SU-DHL-6 (cell line): ENCODE measurements around the gene COP1.
"Not testable (repeated sequence)": the region's sequence is repeated elsewhere in the genome, so short reads cannot be mapped to it uniquely, and the experiment has no call there.

Experiments used
- H2AFZ ChIP-seq: fragments of 200-600 bp; sonication (generic); 2 replicates; pipeline ENCODE4 v1.6.1; 2014; ENCODE audit warnings: low read depth, mild to moderate bottlenecking, moderate library complexity, mixed read lengths, antibody characterized with exemption, low read length; ENCODE audit not compliant: severe bottlenecking
- H3F3A ChIP-seq: fragments of 200-600 bp; shearing (Covaris generic); 2 replicates; pipeline ENCODE4 v1.6.0; 2016; ENCODE audit warnings: antibody characterized with exemption, mild to moderate bottlenecking; ENCODE audit not compliant: insufficient read depth
- H3K27ac ChIP-seq: fragments of 200-600 bp; sonication (generic); 2 replicates; pipeline ENCODE4 v1.5.1; 2016; ENCODE audit warnings: low read depth, mild to moderate bottlenecking, low read length, moderate library complexity, mixed read lengths
- H3K27me3 ChIP-seq: fragments of 200-600 bp; sonication (generic), shearing (Covaris generic); 2 replicates; pipeline ENCODE4 v1.6.0; 2014; ENCODE audit warnings: mild to moderate bottlenecking, low read length
- H3K36me3 ChIP-seq: fragments of 200-600 bp; sonication (generic); 2 replicates; pipeline ENCODE4 v1.6.1; 2014; ENCODE audit warnings: mild to moderate bottlenecking, low read length, mixed read lengths
- H3K4me2 ChIP-seq: fragments of 300-600, 200-600 bp; shearing (Covaris generic), sonication (generic); 2 replicates; pipeline ENCODE4 v1.6.0; 2014; ENCODE audit warnings: low read length, low read depth, mild to moderate bottlenecking; ENCODE audit not compliant: poor library complexity, severe bottlenecking
- H3K4me3 ChIP-seq: fragments of 200-600 bp; sonication (generic); 2 replicates; pipeline ENCODE4 v1.5.1; 2014; ENCODE audit warnings: antibody characterized with exemption, low read length, mild to moderate bottlenecking, mixed read lengths; ENCODE audit not compliant: insufficient read depth, poor library complexity, severe bottlenecking
- H3K79me2 ChIP-seq: fragments of 200-600 bp; sonication (generic); 2 replicates; pipeline ENCODE4 v1.6.1; 2014; ENCODE audit warnings: mild to moderate bottlenecking, low read length, moderate library complexity; ENCODE audit not compliant: insufficient read depth
- H3K9ac ChIP-seq: fragments of 200-600 bp; sonication (generic); 2 replicates; pipeline ENCODE4 v1.7.0; 2014; ENCODE audit warnings: mild to moderate bottlenecking, low read length
- H3K9me2 ChIP-seq: fragments of 200-600 bp; sonication (generic); replicated peaks from 2 replicates; pipeline ENCODE4 v1.6.1; 2014; ENCODE audit warnings: low read length; ENCODE audit not compliant: insufficient read depth
- H3K9me3 ChIP-seq: fragments of 200-600 bp; sonication (generic); 2 replicates; pipeline ENCODE4 v1.6.1; 2014; ENCODE audit warnings: low read length, mixed read lengths; ENCODE audit not compliant: insufficient read depth
- H4K20me1 ChIP-seq: fragments of 200-600 bp; sonication (generic); 2 replicates; pipeline ENCODE4 v1.6.1; 2014; ENCODE audit warnings: low read depth, mild to moderate bottlenecking, antibody characterized with exemption, low read length, moderate library complexity, mixed read lengths
- CTCF ChIP-seq: fragments of 200-600 bp; sonication (generic); IDR thresholded peaks from one replicate; pipeline ENCODE4 v1.5.1; 2017; ENCODE audit warnings: antibody characterized with exemption, mild to moderate bottlenecking, low read length, moderate library complexity; ENCODE audit not compliant: insufficient read depth, poor library complexity, severe bottlenecking
- EZH2phosphoT487 ChIP-seq: fragments of 200-600 bp; sonication (generic), shearing (Covaris generic); conservative IDR thresholded peaks from 2 replicates; pipeline ENCODE4 v1.6.1; 2018; ENCODE audit warnings: mild to moderate bottlenecking, antibody characterized with exemption, low read length, moderate library complexity, mixed read lengths

The COP1 gene

GRCh38 chr1:176022574-176022973, 184.5 kb downstream of the COP1 start:
- Histone ChIP-seq H2AFZ (no peak overlapping the region), H3F3A (no peaks in the 10 kb centered on the region), H3K79me2 (0 out of 2 replicates have a peak, but pooled peaks cover 3% of the 10 kb centered on the region), H3K4me3 (no peak overlapping the region), H3K36me3 (0 out of 2 replicates have a peak, but pooled peaks cover 11% of the 10 kb centered on the region), H3K9ac (no peak overlapping the region), H3K27me3 (no peaks in the 10 kb centered on the region), H3K4me2 (no peak overlapping the region), H3K9me2 (no peaks in the 10 kb centered on the region), H3K9me3 (no peaks in the 10 kb centered on the region), H3K27ac (no peak overlapping the region), H4K20me1 (no peaks in the 10 kb centered on the region)
- no peak for TF ChIP-seq CTCF
- TF ChIP-seq EZH2phosphoT487, result no peak

GRCh38 chr1:176017722-176018121, 189.4 kb downstream of the COP1 start:
- Histone ChIP-seq H3K9ac (no peak overlapping the region), H4K20me1 (no peaks in the 10 kb centered on the region), H3F3A (no peaks in the 10 kb centered on the region), H3K79me2 (0 out of 2 replicates have a peak, but pooled peaks cover 3% of the 10 kb centered on the region), H2AFZ (no peak overlapping the region), H3K4me2 (no peak overlapping the region), H3K27me3 (no peaks in the 10 kb centered on the region), H3K9me3 (no peaks in the 10 kb centered on the region), H3K4me3 (no peak overlapping the region), H3K36me3 (peaks cover 5% of the 10 kb centered on the region; the same call in 1 of the 2 replicates), H3K27ac (no peak overlapping the region), H3K9me2 (no peaks in the 10 kb centered on the region)
- TF ChIP-seq EZH2phosphoT487 (no peak), CTCF (no peak)

- H3K9me2 ChIP-seq, result no peaks in the 10 kb centered on the region
- no peak overlapping the region for H3K4me3 ChIP-seq
- H2AFZ ChIP-seq, result no peak overlapping the region
- H3K27ac ChIP-seq, result no peak overlapping the region
- H3K36me3 ChIP-seq, result peaks cover 35% of the 10 kb centered on the region
- H3K9me3 ChIP-seq, result no peaks in the 10 kb centered on the region
- H3K4me2 ChIP-seq, result no peak overlapping the region
- H3K9ac ChIP-seq, result no peak overlapping the region
- no peaks in the 10 kb centered on the region for H3F3A ChIP-seq
- H4K20me1 ChIP-seq, result no peaks in the 10 kb centered on the region
- no peaks in the 10 kb centered on the region for H3K79me2 ChIP-seq
- H3K27me3 ChIP-seq, result no peaks in the 10 kb centered on the region
- TF ChIP-seq CTCF (no peak), EZH2phosphoT487 (no peak)
Observed at GRCh38 chr1:176009951-176010350, 197.1 kb downstream of the COP1 start.

GRCh38 chr1:176007756-176008389, 199.2 kb downstream of the COP1 start:
- H3K27ac ChIP-seq, H3K9me3 ChIP-seq, H3K4me2 ChIP-seq: not testable (repeated sequence)

GRCh38 chr1:175994660-175995059, 212.4 kb downstream of the COP1 start:
- not testable (repeated sequence) for H3K9me2 ChIP-seq, H2AFZ ChIP-seq, H3K36me3 ChIP-seq, H4K20me1 ChIP-seq, H3K79me2 ChIP-seq, H3K27ac ChIP-seq, H3K4me2 ChIP-seq, H3F3A ChIP-seq, H3K9ac ChIP-seq, H3K4me3 ChIP-seq, H3K9me3 ChIP-seq, H3K27me3 ChIP-seq

More at GRCh38 chr1:176007756-176008389, 199.2 kb downstream of the COP1 start:
- peaks cover 31% of the 10 kb centered on the region for H3K36me3 ChIP-seq
- not testable (repeated sequence) for H3K9me2 ChIP-seq, H4K20me1 ChIP-seq, H3K4me3 ChIP-seq, H3K27me3 ChIP-seq, H2AFZ ChIP-seq, H3K79me2 ChIP-seq, H3F3A ChIP-seq, H3K9ac ChIP-seq

GRCh38 chr1:175992825-175993224, 214.3 kb downstream of the COP1 start:
- not testable (repeated sequence) for H3K9me2 ChIP-seq, H2AFZ ChIP-seq, H3K4me3 ChIP-seq, H3F3A ChIP-seq, H3K9ac ChIP-seq, H3K79me2 ChIP-seq, H3K27ac ChIP-seq, H3K4me2 ChIP-seq, H3K27me3 ChIP-seq, H4K20me1 ChIP-seq, H3K9me3 ChIP-seq
- peaks cover 15% of the 10 kb centered on the region for H3K36me3 ChIP-seq
